ENCODE results near the gene HSPB8.

- TF ChIP-seq CTCF (conservative IDR thresholded peaks at IDR 0.05; ENCODE audit: low read depth, low read length) (no peak), POLR2A (IDR thresholded peaks at IDR 0.05; ENCODE audit: low read depth, low read length) (no peak), CHD1 (IDR thresholded peaks at IDR 0.05; ENCODE audit: low read depth, low read length) (no peak)
These were observed 3.2 kb downstream of the HSPB8 start for GRCh38 chr12:119181944-119182343.

Data from IMR-90 (cell line).